ENCODE results near the gene MAPK6. TPM values are rescaled to one million over a fixed set of nuclear protein-coding genes. Genes with fewer than 3 reads are reported as not detected.

The MAPK6 gene
- total RNA-seq, 4 donors from 2014 or later: 50.0 to 87.1 (median 69.2) TPM

- Histone ChIP-seq H3K4me3 (no peak overlapping the region), H3K27me3 (no peaks in the 10 kb centered on the region), H3K4me1 (peaks cover 31% of the 10 kb centered on the region), H3K27ac (peak overlapping the region; percentile 64), H3K36me3 (no peaks in the 10 kb centered on the region), H3K9me3 (no peaks in the 10 kb centered on the region)
- no peak for DNase-seq (ENCODE audit: low spot score in 2 of 2)
- 63% methylated on average over 14 of the region's 14 CpGs for WGBS
- TF ChIP-seq EP300 (IDR thresholded peaks at IDR 0.05): no peak
- TF ChIP-seq POLR2AphosphoS5 (IDR thresholded peaks at IDR 0.05): no peak
- TF ChIP-seq POLR2A (IDR thresholded peaks at IDR 0.05): no peak
- no peak for TF ChIP-seq CTCF (IDR thresholded peaks at IDR 0.05)
These were observed 8.1 kb upstream of the MAPK6 start for GRCh38 chr15:52010633-52011595.

- 42% methylated on average over 3 of the region's 3 CpGs for WGBS
- Histone ChIP-seq H3K27me3 (no peaks in the 10 kb centered on the region), H3K4me1 (peaks cover 26% of the 10 kb centered on the region), H3K9me3 (no peaks in the 10 kb centered on the region), H3K4me3 (no peak overlapping the region), H3K27ac (peak overlapping the region; percentile 64), H3K36me3 (no peaks in the 10 kb centered on the region)
- TF ChIP-seq POLR2A (IDR thresholded peaks at IDR 0.05): no peak
- no peak for TF ChIP-seq EP300 (IDR thresholded peaks at IDR 0.05)
- no peak for TF ChIP-seq CTCF (IDR thresholded peaks at IDR 0.05)
- no peak for TF ChIP-seq POLR2AphosphoS5 (IDR thresholded peaks at IDR 0.05)
- DNase-seq (ENCODE audit: low spot score in 2 of 2): no peak
These were observed 7.3 kb upstream of the MAPK6 start for GRCh38 chr15:52011711-52012144.

- 49% methylated on average over 2 of the region's 2 CpGs for WGBS
- DNase-seq (ENCODE audit: low spot score in 2 of 2): no peak
- no peaks in the 10 kb centered on the region for H3K27me3 ChIP-seq
- TF ChIP-seq POLR2AphosphoS5 (IDR thresholded peaks at IDR 0.05) (no peak), EP300 (IDR thresholded peaks at IDR 0.05) (no peak), POLR2A (IDR thresholded peaks at IDR 0.05) (no peak), CTCF (IDR thresholded peaks at IDR 0.05) (no peak)
- no peaks in the 10 kb centered on the region for H3K9me3 ChIP-seq
- H3K4me1 ChIP-seq: peaks cover 25% of the 10 kb centered on the region
- no peak overlapping the region for H3K4me3 ChIP-seq
- peak overlapping the region; percentile 64 for H3K27ac ChIP-seq
- no peaks in the 10 kb centered on the region for H3K36me3 ChIP-seq
These were observed 6.8 kb upstream of the MAPK6 start for GRCh38 chr15:52012210-52012609.

- H3K9me3 ChIP-seq: no peaks in the 10 kb centered on the region
- H3K27ac ChIP-seq: no peak overlapping the region
- 81% methylated on average over 3 of the region's 3 CpGs for WGBS
- H3K36me3 ChIP-seq: no peaks in the 10 kb centered on the region
- H3K4me1 ChIP-seq: peaks cover 25% of the 10 kb centered on the region
- no peak overlapping the region for H3K4me3 ChIP-seq
- no peaks in the 10 kb centered on the region for H3K27me3 ChIP-seq
- DNase-seq (ENCODE audit: low spot score in 2 of 2): no peak
- TF ChIP-seq CTCF (IDR thresholded peaks at IDR 0.05) (no peak), EP300 (IDR thresholded peaks at IDR 0.05) (no peak), POLR2AphosphoS5 (IDR thresholded peaks at IDR 0.05) (no peak), POLR2A (IDR thresholded peaks at IDR 0.05) (no peak)
These were observed 5.7 kb upstream of the MAPK6 start for GRCh38 chr15:52013151-52013791.

- WGBS: 100% methylated on average over 1 of the region's 1 CpG
- Histone ChIP-seq H3K27ac (no peak overlapping the region), H3K9me3 (no peaks in the 10 kb centered on the region), H3K36me3 (no peaks in the 10 kb centered on the region), H3K27me3 (no peaks in the 10 kb centered on the region), H3K4me3 (no peak overlapping the region), H3K4me1 (peaks cover 28% of the 10 kb centered on the region)
- no peak for TF ChIP-seq POLR2AphosphoS5 (IDR thresholded peaks at IDR 0.05)
- TF ChIP-seq CTCF (IDR thresholded peaks at IDR 0.05): no peak
- no peak for TF ChIP-seq POLR2A (IDR thresholded peaks at IDR 0.05)
- no peak for DNase-seq (ENCODE audit: low spot score in 2 of 2)
These were observed 4.4 kb upstream of the MAPK6 start for GRCh38 chr15:52014616-52015015.
